Epithelial cell of proximal tubule (primary cell): Measurements from ENCODE around the gene CD247. TPM values are rescaled to one million over a fixed set of nuclear protein-coding genes. Genes with fewer than 3 reads are reported as not detected.
A peak's percentile ranks its signal among the peaks of the same experiment; 100 is the strongest.

ENCODE experiments used
- DNase-seq: peaks from one replicate; pipeline ENCODE4 v3.0.0-alpha.2; 2011; ENCODE audit warnings: low read depth
- H3K4me3 ChIP-seq: 2 replicates; pipeline ENCODE4 v1.5.1; 2011; ENCODE audit warnings: low read depth, mild to moderate bottlenecking, low read length
- CTCF ChIP-seq: conservative IDR thresholded peaks from 2 replicates; pipeline ENCODE4 v1.5.1; 2012; ENCODE audit warnings: low read depth, mild to moderate bottlenecking, low read length
- total RNA-seq: library from RNA; depleted of rRNA; stranded (reverse); fragments of >200 nt; gene quantifications from 2 replicates; pipeline ENCODE4 v1.2.3, GENCODE V29; 2015

The CD247 gene
- total RNA-seq, 1 donor from 2014 or later, result not detected

GRCh38 chr1:167528057-167528728, 9.9 kb upstream of the CD247 start:
- no peak for DNase-seq
- no peak overlapping the region for H3K4me3 ChIP-seq
- TF ChIP-seq CTCF, result no peak

GRCh38 chr1:167526667-167527383, 8.5 kb upstream of the CD247 start:
- H3K4me3 ChIP-seq, result no peak overlapping the region
- DNase-seq, result no peak
- no peak for TF ChIP-seq CTCF

- no peak for TF ChIP-seq CTCF
- no peak overlapping the region for H3K4me3 ChIP-seq
- no peak for DNase-seq
Observed at GRCh38 chr1:167524651-167525050, 6.3 kb upstream of the CD247 start.

GRCh38 chr1:167522246-167522645, 3.9 kb upstream of the CD247 start:
- TF ChIP-seq CTCF, result no peak
- H3K4me3 ChIP-seq, result no peak overlapping the region
- no peak for DNase-seq

- no peak for DNase-seq
- H3K4me3 ChIP-seq, result no peak overlapping the region
- TF ChIP-seq CTCF, result peak; percentile 23
Observed at GRCh38 chr1:167520711-167521206, 2.4 kb upstream of the CD247 start.

- no peak for DNase-seq
- no peak for TF ChIP-seq CTCF
- no peak overlapping the region for H3K4me3 ChIP-seq
Observed at GRCh38 chr1:167517535-167518330, 596 bp downstream of the CD247 start.
